DND-41 (cell line): Measurements from ENCODE around the gene AKAP1.

Experiments
- CTCF ChIP-seq: IDR thresholded peaks from 2 replicates; pipeline ENCODE4 v1.5.1; 2012; ENCODE audit warnings: borderline replicate concordance, low read length, moderate library complexity, mild to moderate bottlenecking; ENCODE audit not compliant: poor library complexity, severe bottlenecking; ENCODE audit errors: extremely low read depth
- EZH2 ChIP-seq: IDR thresholded peaks from 3 replicates; pipeline ENCODE4 v1.6.1; 2012; ENCODE audit warnings: borderline replicate concordance, low read depth, mild to moderate bottlenecking, moderate library complexity, low read length, inconsistent platforms; ENCODE audit not compliant: severe bottlenecking

- TF ChIP-seq CTCF, result no peak
- no peak for TF ChIP-seq EZH2
These were observed 16.3 kb upstream of the AKAP1 start for GRCh38 chr17:57068707-57069106.
